GM18868 (cell line): ENCODE measurements around the gene RND1.

Experiments used
- ATAC-seq: cut with Tn5 transposase; IDR thresholded peaks from one replicate; pipeline ENCODE4 v1.9.1; 2021; ENCODE audit warnings: mild to moderate bottlenecking, moderate library complexity; ENCODE audit not compliant: unreplicated experiment

RND1 gene

DNA sequence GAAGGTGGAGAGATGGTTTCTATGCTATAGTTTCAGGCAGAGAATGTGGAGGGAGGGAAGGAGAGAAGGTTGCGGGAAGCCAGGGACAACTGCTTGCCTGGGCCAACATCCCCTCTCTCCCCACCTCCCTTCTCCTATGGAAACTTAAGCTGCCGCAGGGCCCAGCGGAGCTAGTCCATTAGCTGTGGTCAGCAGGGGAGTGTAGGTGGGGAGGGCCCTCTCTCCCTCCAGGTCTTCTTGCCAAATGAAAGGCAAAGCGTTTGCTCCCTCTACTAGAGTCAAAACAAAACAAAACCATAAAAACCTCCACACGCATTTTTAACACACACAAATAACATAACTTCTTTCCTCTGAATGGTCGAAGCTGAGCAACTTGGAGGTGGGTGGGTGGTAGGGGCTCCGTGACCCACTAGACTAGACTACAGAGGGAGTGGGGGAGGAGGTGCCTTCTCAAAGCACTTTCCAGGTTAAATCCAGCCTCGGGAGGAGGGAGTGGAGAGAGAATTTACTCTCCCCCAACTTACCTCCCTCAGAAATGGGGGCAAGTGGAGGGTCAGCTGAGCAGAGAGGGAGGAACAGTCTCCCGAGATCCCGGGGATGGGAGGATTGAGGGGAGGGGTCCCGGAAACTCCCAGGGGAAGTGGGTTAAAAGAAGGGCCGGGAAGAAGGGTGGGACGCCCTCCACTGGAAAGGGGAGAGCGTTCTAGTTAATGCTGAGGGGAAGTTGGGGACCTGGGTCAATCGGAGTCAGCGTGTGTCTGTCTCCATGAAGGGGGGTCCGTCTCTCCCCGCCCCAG, 52.0 kb downstream of the RND1 start:
- no peak for ATAC-seq

DNA sequence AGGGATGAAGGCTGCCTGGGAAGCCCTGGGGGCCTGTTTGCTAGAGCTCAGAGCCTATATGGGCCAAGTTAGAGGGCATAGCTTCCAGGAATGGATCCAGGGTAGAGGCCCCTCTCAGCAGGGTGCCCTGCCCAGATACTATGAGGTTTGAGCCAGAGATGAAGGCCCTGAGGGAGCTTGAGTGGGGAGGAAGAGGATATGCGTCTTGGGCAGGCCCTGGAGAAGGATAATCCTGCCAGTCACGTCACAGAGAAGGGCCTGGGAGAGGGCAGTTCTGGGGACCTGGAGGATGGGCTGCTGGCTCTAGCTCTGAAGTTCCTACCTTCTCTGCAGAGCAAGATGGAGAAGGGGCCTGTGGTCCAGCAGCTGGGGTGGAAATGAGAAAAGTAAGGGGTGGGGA, 53.3 kb downstream of the RND1 start:
- no peak for ATAC-seq

DNA sequence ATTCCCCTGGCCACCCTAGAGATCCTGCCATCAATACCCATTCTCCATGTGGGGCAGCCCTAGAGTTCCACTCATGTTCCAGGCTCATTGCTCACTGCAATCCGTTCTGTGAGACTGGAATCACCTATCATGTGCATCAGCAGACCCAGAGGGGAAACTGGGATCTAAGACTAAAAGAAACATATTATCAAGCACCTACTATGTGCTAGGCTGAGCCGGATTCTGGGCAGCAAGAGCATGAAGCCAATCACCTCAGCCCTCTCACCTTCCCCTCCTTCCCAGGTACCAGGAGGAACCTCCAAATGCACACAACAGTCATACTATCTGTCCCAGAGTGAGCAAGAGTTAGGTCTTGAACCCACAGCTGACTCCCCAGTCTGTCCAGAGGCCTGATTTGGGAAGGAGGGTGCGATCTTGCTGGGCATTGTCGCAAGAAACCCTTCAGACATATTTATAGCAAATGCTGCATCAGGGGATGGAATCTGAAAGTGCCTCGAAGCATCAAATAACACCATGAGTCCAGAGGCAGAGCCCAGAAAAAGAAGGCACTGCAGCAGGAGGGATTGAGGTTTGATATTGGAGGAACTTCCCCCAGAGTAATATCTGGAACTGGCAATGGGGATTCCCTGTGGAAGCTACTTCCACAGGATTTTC, 54.1 kb downstream of the RND1 start:
- ATAC-seq, result no peak

DNA sequence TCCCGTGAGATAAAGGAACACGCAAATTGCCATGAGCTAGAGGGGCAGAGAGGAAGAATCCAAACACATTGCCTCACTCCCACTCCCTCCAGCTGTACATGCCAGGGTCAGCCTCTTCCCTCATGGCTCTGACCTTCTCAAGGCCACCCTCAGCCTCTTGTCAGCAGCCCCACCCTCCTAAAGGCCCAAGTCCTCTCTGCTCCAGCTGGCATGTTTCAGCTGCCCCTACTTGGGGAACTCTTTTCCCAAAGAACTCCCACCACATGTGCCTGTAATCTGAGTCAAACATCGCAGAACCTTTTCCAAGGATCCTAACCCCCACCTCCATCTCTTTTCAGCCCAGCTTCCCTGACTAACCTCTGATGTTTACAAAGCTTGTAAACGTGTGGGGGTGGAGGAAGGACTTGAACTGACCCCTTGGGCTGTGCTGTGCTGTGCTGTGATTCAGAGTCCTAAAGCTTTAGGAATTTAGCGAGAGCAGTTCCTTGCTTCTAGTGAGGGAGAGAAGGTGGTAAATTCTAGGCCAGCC, 54.7 kb downstream of the RND1 start:
- no peak for ATAC-seq

DNA sequence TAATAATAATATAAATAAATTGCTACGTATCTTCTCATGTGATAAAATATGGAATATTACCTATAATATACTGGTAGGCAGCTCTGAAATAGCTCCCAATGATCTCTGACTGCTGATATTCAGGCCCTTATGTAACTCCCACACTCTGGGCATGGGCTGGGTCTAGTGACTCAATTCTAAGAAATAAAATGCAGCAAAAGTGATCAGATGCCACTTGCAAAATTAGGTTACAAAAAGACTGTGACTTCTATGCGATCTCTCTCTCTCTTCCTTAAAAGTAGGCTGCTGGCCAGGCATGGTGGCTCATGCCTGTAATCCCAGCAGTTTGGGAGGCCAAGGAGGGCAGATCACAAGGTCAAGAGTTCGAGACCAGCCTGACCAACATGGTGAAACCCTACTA, 57.7 kb downstream of the RND1 start:
- no peak for ATAC-seq
